ENCODE measurements around the gene INHBB. TPM values are rescaled to one million over a fixed set of nuclear protein-coding genes. Genes with fewer than 3 reads are reported as not detected.

The INHBB gene
- polyA plus RNA-seq, 2 of the 4 experiments (the other 2 are of a cell fraction), result 7.2 to 25.3 TPM

DNA sequence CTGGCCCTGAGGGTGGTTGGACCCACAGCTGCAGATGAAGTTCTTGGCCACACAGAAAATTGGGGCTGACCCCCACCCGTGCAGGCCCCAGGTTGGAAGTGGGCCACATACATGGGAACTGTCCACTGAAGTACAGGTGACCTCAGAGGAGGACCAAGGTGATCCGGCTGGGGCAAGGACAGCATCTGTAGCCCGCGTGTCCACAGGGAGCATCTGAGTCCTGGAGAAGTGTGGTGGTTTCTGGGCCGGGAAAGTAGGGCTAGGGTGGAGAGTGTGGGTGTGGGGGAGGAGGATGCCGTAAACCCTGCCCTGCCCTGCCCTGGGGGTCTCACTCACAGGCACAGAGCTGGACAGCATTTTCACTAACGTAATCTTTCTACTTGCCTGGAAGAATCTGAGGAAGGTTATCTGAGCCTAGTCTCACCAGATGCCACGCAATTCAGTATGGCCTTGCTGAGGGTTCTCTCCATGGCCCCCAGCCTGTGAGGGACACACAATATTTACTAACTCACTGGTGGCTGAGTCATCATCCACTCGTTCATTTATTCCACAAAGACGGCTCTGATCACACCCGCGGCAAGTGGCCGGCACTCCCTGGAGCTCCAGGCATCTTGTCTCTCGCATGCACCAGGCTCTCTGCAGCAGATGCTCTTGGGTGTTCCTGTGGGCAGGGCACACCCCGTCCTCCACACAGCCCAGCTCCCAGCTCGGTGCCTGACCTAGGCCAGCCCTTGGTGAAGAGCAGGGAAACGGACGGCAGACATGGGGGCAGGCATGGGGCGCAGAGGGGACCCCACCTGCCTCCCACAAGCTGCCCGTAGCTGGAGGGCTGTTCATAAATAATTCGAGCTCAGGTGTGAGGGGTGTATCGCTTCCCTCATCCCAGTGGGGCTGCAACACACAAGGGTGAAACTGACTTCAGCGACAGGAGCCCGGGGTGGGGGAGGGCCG lies 51.2 kb downstream of the INHBB start (continued):
- TF ChIP-seq, protein P1, sequence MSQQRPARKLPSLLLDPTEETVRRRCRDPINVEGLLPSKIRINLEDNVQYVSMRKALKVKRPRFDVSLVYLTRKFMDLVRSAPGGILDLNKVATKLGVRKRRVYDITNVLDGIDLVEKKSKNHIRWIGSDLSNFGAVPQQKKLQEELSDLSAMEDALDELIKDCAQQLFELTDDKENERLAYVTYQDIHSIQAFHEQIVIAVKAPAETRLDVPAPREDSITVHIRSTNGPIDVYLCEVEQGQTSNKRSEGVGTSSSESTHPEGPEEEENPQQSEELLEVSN (IDR thresholded peaks at IDR 0.05; ENCODE audit: borderline replicate concordance, low read depth), result no peak
- TF ChIP-seq ZFP36 (IDR thresholded peaks at IDR 0.05; ENCODE audit: borderline replicate concordance, partially characterized antibody) (no peak), KDM1A (IDR thresholded peaks at IDR 0.05; ENCODE audit: low read depth) (no peak), CBX8 (IDR thresholded peaks at IDR 0.05) (no peak), REST (IDR thresholded peaks at IDR 0.05) (no peak), TFCP2L1 (CRISPR knock-in tag; IDR thresholded peaks at IDR 0.05) (no peak), KDM5A (IDR thresholded peaks at IDR 0.05) (no peak), NFE2L2 (conservative IDR thresholded peaks at IDR 0.05; ENCODE audit: low read length) (no peak), NR3C1 (IDR thresholded peaks at IDR 0.05) (no peak), MAX (IDR thresholded peaks at IDR 0.05) (peak; percentile 51), FOXS1 (CRISPR knock-in tag; IDR thresholded peaks at IDR 0.05) (no peak), HEYL (CRISPR knock-in tag; IDR thresholded peaks at IDR 0.05) (no peak), RFX5 (IDR thresholded peaks at IDR 0.05) (no peak), TP53 (CRISPR knock-in tag; IDR thresholded peaks at IDR 0.05) (no peak), BCL3 (IDR thresholded peaks at IDR 0.05) (no peak), RCOR1 (IDR thresholded peaks at IDR 0.05; ENCODE audit: low read depth, low read length) (no peak), SMC3 (IDR thresholded peaks at IDR 0.05) (0 out of 3 replicates have a peak, but pooled peaks have one; percentile 21), MAZ (IDR thresholded peaks at IDR 0.05; ENCODE audit: borderline replicate concordance, low read depth, low read length) (no peak), JUNB (IDR thresholded peaks at IDR 0.05) (peak; percentile 38; the same call in 1 of the 2 replicates), POLR2AphosphoS2 (conservative IDR thresholded peaks at IDR 0.05; ENCODE audit: low read length) (no peak), CEBPB (IDR thresholded peaks at IDR 0.05) (no peak), POLR2A (IDR thresholded peaks at IDR 0.05; ENCODE audit: low read length) (no peak)
- TF ChIP-seq, protein P2, sequence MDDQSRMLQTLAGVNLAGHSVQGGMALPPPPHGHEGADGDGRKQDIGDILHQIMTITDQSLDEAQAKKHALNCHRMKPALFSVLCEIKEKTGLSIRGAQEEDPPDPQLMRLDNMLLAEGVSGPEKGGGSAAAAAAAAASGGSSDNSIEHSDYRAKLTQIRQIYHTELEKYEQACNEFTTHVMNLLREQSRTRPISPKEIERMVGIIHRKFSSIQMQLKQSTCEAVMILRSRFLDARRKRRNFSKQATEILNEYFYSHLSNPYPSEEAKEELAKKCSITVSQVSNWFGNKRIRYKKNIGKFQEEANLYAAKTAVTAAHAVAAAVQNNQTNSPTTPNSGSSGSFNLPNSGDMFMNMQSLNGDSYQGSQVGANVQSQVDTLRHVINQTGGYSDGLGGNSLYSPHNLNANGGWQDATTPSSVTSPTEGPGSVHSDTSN (IDR thresholded peaks at IDR 0.05), result no peak
